ENCODE measurements around the gene ANKRD35. TPM values are rescaled to one million over a fixed set of nuclear protein-coding genes. Genes with fewer than 3 reads are reported as not detected.

Gene ANKRD35
- total and polyA plus RNA-seq, 9 of the 15 experiments (the other 6 are each of a cell fraction or from before 2014, with no cell fraction given) = 0.07 to 0.14 (median 0.07) TPM; not detected in 5

- TF ChIP-seq RBFOX2 (IDR thresholded peaks at IDR 0.05; ENCODE audit: low read depth, low read length) (peak; percentile 78), ZBTB43 (CRISPR knock-in tag; IDR thresholded peaks at IDR 0.05) (no peak), ZNF24 (IDR thresholded peaks at IDR 0.05) (peak; percentile 59; the same call in 1 of the 2 replicates), E2F3 (CRISPR knock-in tag; IDR thresholded peaks at IDR 0.05) (0 out of 2 replicates have a peak, but pooled peaks have one; percentile 7), ZNF583 (CRISPR knock-in tag; IDR thresholded peaks at IDR 0.05) (no peak), FOXJ2 (tag; IDR thresholded peaks at IDR 0.05) (0 out of 2 replicates have a peak, but pooled peaks have one; percentile 48), ZFP30 (CRISPR knock-in tag; IDR thresholded peaks at IDR 0.05; ENCODE audit: borderline replicate concordance) (no peak), CTBP1 (IDR thresholded peaks at IDR 0.05; ENCODE audit: borderline replicate concordance) (peak; percentile 73), ZNF668 (CRISPR knock-in tag; IDR thresholded peaks at IDR 0.05) (no peak), YY1 (IDR thresholded peaks at IDR 0.05; ENCODE audit: borderline replicate concordance in 1 of 3, control insufficient read depth in 1 of 3, extremely low read depth in 1 of 3, insufficient read depth in 3 of 3, insufficient read length in 1 of 3, insufficient replicate concordance in 2 of 3, low read depth in 1 of 3, low read length in 2 of 3) (peak in 2 of 3 experiments; percentile 14 to 64), SRSF1 (IDR thresholded peaks at IDR 0.05; ENCODE audit: low read depth, low read length) (no peak), RREB1 (CRISPR knock-in tag; IDR thresholded peaks at IDR 0.05) (0 out of 2 replicates have a peak, but pooled peaks have one; percentile 41), SUPT5H (IDR thresholded peaks at IDR 0.05) (peak; percentile 69; the same call in 1 of the 2 replicates), EGR1 (conservative IDR thresholded peaks at IDR 0.05) (0 out of 2 replicates have a peak, but pooled peaks have one; percentile 10), ZNF280A (IDR thresholded peaks at IDR 0.05; ENCODE audit: low read depth, partially characterized antibody) (no peak), POLR2A (conservative IDR thresholded peaks at IDR 0.05) (peak; percentile 74), RB1 (IDR thresholded peaks at IDR 0.05; ENCODE audit: low read depth) (peak; percentile 75; the same call in 1 of the 2 replicates), ZNF589 (CRISPR knock-in tag; IDR thresholded peaks at IDR 0.05; ENCODE audit: low read depth) (0 out of 2 replicates have a peak, but pooled peaks have one; percentile 10), HNRNPK (IDR thresholded peaks at IDR 0.05; ENCODE audit: low read depth, low read length, poor library complexity, severe bottlenecking) (peak; percentile 43)
Measured at GRCh38 chr1:145859491-145860023, 26.1 kb downstream of the ANKRD35 start (continued).
